ENCODE measurements around the gene ACSL4. TPM values are rescaled to one million over a fixed set of nuclear protein-coding genes. Genes with fewer than 3 reads are reported as not detected.
A peak's percentile ranks its signal among the peaks of the same experiment; 100 is the strongest.

The ACSL4 gene
- polyA plus RNA-seq, 3 donors = 17.9 to 40.9 (median 31.2) TPM

DNA sequence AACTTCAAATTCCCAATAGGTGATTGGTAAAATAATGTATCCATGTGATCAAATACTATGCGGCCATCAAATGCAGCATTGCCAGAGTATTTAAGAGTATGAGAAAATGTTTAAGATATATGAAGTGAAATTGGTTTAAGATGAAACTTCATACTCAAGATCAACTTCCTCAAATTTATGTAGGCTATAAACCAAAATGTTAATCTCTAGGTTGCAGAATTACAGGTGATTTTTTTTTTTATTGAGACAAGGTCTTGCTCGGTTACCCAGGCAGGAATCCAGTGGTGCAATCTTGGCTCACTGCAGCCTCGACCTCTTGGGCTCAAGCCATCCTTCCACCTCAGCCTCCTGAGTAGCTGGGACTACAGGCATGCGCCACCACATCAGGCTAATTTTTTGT is 25.3 kb downstream of the ACSL4 start:
- no peaks in the 10 kb centered on the region for H3K9me3 ChIP-seq (replicated peaks in 1 of 2; ENCODE audit: control insufficient read depth in 1 of 2, insufficient read depth in 1 of 2, low read length in 2 of 2)
- H3K9ac ChIP-seq (ENCODE audit: insufficient read depth, low read length, poor library complexity, severe bottlenecking) = peak overlapping the region; percentile 32
- peaks cover 18% of the 10 kb centered on the region for H4K20me1 ChIP-seq (ENCODE audit: insufficient read depth, low read length)
- H3K9me3 Mint-ChIP-seq = no peaks in the 10 kb centered on the region
- no peak for DNase-seq
- no peaks in the 10 kb centered on the region for H3K36me3 ChIP-seq (replicated peaks in 1 of 2; ENCODE audit: control insufficient read depth in 1 of 2, insufficient read depth in 2 of 2, low read length in 2 of 2)
- peak overlapping the region; percentile 79 to 84 for H3K27ac ChIP-seq (ENCODE audit: low read depth in 1 of 2, low read length in 2 of 2)
- peaks cover 3 to 6% of the 10 kb centered on the region in 2 donors for H3K36me3 Mint-ChIP-seq
- no CpG with 5 or more reads among the region's 4 CpGs for WGBS (ENCODE audit: insufficient coverage)
- H3K4me3 Mint-ChIP-seq = peak overlapping the region; percentile 71 to 86
- peak overlapping the region; percentile 45 for H2AFZ ChIP-seq (ENCODE audit: insufficient read depth, low read depth, low read length, poor library complexity, severe bottlenecking)
- peaks cover 0 to 3% of the 10 kb centered on the region in 2 donors for H3K27me3 ChIP-seq (ENCODE audit: control insufficient read depth in 2 of 2, insufficient read depth in 2 of 2, low read length in 2 of 2)
- H3K79me2 ChIP-seq (ENCODE audit: insufficient read depth, low read length) = peaks cover 96% of the 10 kb centered on the region
- peak overlapping the region; percentile 86 to 97 (median 94) for H3K27ac Mint-ChIP-seq
- TF ChIP-seq, protein P1, sequence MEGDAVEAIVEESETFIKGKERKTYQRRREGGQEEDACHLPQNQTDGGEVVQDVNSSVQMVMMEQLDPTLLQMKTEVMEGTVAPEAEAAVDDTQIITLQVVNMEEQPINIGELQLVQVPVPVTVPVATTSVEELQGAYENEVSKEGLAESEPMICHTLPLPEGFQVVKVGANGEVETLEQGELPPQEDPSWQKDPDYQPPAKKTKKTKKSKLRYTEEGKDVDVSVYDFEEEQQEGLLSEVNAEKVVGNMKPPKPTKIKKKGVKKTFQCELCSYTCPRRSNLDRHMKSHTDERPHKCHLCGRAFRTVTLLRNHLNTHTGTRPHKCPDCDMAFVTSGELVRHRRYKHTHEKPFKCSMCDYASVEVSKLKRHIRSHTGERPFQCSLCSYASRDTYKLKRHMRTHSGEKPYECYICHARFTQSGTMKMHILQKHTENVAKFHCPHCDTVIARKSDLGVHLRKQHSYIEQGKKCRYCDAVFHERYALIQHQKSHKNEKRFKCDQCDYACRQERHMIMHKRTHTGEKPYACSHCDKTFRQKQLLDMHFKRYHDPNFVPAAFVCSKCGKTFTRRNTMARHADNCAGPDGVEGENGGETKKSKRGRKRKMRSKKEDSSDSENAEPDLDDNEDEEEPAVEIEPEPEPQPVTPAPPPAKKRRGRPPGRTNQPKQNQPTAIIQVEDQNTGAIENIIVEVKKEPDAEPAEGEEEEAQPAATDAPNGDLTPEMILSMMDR (IDR thresholded peaks at IDR 0.05) = no peak
- intact Hi-C loops (cut with micrococcal nuclease) = loop anchor here in 1 of 2 donors (10.0 kb wide), 1 partner anchor 177 kb away; no protein-coding TSS in a partner anchor
- H3K4me1 Mint-ChIP-seq = peaks cover 60% of the 10 kb centered on the region
- peaks cover 53 to 65% of the 10 kb centered on the region in 2 donors for H3K4me1 ChIP-seq (ENCODE audit: control insufficient read depth in 1 of 2, insufficient read depth in 2 of 2, low read length in 2 of 2)
- H3K4me3 ChIP-seq (replicated peaks in 1 of 3; ENCODE audit: low read depth in 2 of 3, low read length in 3 of 3) = peak overlapping the region; percentile 37 to 72 (median 47)
- H3K27me3 Mint-ChIP-seq (ENCODE audit: low read depth in 3 of 3) = peaks cover 0 to 13% (median 0%) of the 10 kb centered on the region in 3 donors
- H3K4me2 ChIP-seq (replicated peaks; ENCODE audit: extremely low read depth, low read length, poor library complexity, severe bottlenecking) = peak overlapping the region; percentile 73

DNA sequence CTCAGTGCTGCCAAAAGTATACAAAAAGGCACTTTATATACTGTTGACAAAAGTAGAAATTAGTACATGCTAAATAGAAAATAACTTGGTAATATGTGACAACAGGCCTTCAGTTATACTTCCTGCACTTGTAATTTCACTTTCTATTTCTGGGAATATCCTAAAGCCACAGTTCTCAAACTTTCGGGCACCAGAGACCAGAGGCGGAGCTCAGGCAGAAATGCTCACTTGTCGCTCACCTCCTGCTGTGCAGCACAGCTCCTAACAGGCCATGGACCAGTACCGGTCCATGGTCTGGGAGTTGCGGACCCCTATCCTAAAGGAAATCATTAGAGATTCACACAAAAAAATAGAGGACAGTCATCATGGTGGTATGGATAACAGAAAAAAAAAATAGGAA is 25.7 kb downstream of the ACSL4 start:
- Histone ChIP-seq H3K4me3 (replicated peaks in 1 of 3; ENCODE audit: low read depth in 2 of 3, low read length in 3 of 3) (peak overlapping the region; percentile 37 to 72 (median 47)), H3K27me3 (ENCODE audit: control insufficient read depth in 2 of 2, insufficient read depth in 2 of 2, low read length in 2 of 2) (peaks cover 0 to 3% of the 10 kb centered on the region in 2 donors), H3K4me2 (replicated peaks; ENCODE audit: extremely low read depth, low read length, poor library complexity, severe bottlenecking) (peak overlapping the region; percentile 73), H3K27ac (ENCODE audit: low read depth in 1 of 2, low read length in 2 of 2) (peak overlapping the region; percentile 79 to 84), H4K20me1 (ENCODE audit: insufficient read depth, low read length) (peaks cover 17% of the 10 kb centered on the region), H3K9me3 (replicated peaks in 1 of 2; ENCODE audit: control insufficient read depth in 1 of 2, insufficient read depth in 1 of 2, low read length in 2 of 2) (no peaks in the 10 kb centered on the region), H3K9ac (ENCODE audit: insufficient read depth, low read length, poor library complexity, severe bottlenecking) (peak overlapping the region; percentile 32), H3K79me2 (ENCODE audit: insufficient read depth, low read length) (peaks cover 96% of the 10 kb centered on the region), H3K36me3 (replicated peaks in 1 of 2; ENCODE audit: control insufficient read depth in 1 of 2, insufficient read depth in 2 of 2, low read length in 2 of 2) (no peaks in the 10 kb centered on the region), H2AFZ (ENCODE audit: insufficient read depth, low read depth, low read length, poor library complexity, severe bottlenecking) (peak overlapping the region; percentile 45), H3K4me1 (ENCODE audit: control insufficient read depth in 1 of 2, insufficient read depth in 2 of 2, low read length in 2 of 2) (peaks cover 49 to 61% of the 10 kb centered on the region in 2 donors)
- DNase-seq = peak in 2 of 3 donors; percentile 20 to 26
- Mint-ChIP-seq H3K27ac (peak overlapping the region; percentile 86 to 97 (median 94)), H3K4me1 (peaks cover 59% of the 10 kb centered on the region), H3K4me3 (peak overlapping the region; percentile 71 to 86), H3K27me3 (ENCODE audit: low read depth in 3 of 3) (peaks cover 0 to 13% (median 0%) of the 10 kb centered on the region in 3 donors), H3K36me3 (peaks cover 3 to 4% of the 10 kb centered on the region in 2 donors), H3K9me3 (no peaks in the 10 kb centered on the region)
- TF ChIP-seq, protein P1 (IDR thresholded peaks at IDR 0.05) = no peak
- intact Hi-C loops (cut with micrococcal nuclease) = loop anchor here in 1 of 2 donors (10.0 kb wide), 1 partner anchor 177 kb away; no protein-coding TSS in a partner anchor
- 0% methylated on average over 1 of the region's 5 CpGs for WGBS (ENCODE audit: insufficient coverage)

Measured in CD14-positive monocyte (primary cell).